GM18519 (cell line): ENCODE results near the gene TRIM5.

Source experiments
- ATAC-seq: cut with Tn5 transposase; IDR thresholded peaks from one replicate; pipeline ENCODE4 v1.9.1; 2021; ENCODE audit warnings: mild to moderate bottlenecking, moderate library complexity; ENCODE audit not compliant: unreplicated experiment, low FRiP score

TRIM5 gene

DNA sequence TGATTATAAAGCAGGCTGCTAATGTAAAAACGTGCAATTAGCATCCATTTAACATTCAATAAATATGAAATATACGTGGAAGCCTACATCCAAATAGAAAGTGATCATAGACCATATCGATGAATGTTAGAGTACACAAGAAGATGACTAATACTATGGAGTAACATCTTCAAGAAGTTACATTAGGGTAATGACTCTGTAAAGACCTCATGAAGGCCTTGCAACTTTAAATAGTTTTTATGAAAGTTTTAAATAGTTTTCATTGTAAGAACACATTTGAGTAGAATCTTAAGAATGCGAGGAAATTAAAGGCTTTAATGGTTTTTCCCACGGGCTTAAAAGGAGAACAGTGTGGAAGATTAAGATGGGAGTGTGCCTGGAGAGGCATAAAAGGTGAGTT, 58.7 kb downstream of the TRIM5 start:
- no peak for ATAC-seq

DNA sequence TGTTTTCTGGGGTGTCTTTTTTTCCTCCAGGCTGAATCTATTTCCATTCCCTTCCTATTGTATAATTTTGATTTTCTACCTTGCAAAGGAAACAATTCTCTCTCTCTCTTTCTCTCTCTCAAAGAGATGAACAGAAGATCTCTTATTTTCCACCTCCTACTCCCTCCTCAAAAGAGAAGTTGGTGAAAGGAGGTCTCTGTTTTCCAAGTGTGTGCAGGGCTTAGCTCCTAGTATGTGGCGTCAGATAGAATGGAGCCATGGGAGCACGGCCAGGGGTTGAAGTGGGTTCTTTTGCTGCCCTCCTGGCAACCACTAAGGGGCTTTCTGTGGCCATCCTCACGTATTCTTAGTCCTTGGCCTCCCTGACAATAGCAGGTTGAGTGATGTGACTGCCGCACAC, 59.6 kb downstream of the TRIM5 start:
- no peak for ATAC-seq

DNA sequence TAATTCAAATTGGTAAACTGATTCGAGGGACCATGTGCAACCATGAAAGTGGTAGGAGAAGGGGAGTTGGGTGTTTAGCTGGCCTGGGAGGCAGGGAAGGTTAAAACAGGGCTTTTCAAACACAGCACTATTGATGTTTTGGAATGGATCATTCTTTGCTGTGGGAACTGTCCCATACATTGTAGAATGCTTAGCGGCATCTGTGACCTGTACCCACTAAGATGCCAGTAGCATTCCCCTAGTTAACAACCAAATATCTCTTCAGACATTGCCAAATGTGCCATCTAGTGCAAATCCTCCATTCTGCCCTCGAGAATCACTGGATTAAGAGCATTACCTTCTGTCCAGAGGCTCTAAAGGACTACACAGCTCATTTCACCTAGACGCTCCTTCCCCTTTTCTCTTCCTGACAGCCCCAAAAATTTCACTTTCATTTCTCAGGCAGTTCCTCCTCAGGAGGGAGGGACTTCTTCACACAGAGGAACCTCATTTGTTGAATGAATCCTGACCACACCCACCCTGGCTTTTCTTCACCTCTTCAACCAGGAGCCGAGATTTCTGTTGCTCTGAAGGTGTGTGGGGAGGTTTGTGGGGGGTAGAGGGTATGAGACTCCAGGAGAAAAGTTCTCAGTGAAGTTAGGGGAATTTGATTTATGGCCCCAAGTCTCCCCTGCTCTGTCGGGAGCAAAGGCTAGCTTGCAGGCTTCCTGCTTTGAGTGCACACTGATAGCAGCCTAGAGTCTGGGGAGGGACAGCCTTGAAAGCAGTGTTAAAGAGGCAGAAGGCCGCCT, 60.2 kb downstream of the TRIM5 start, which contains the start of gene TRIM34:
TSS of gene TRIM34 (plus strand) at position 513 of the 791 bp plus-strand sequence. CDS start 7,331 bp downstream, outside the sequence.
- ATAC-seq: peak; percentile 99

DNA sequence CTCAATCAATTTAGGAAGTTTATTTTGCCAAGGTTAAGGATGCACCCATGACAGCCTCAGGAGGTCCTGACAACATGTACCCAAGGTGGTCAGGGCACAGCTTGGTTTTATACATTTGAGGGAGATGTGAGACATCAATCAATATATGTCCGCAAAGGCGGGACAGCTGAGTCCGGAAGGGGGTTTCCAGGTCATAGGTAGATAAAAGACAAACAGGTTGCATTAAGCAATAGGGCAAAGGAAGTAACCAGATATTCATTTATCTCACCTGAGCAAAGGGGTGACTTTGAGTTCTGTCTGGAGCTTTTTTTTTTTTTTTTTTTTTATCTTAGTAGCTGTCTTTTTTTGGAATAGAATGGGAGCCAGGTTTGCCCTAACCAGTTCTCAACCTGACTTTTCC, 62.1 kb downstream of the TRIM5 start:
- no peak for ATAC-seq

DNA sequence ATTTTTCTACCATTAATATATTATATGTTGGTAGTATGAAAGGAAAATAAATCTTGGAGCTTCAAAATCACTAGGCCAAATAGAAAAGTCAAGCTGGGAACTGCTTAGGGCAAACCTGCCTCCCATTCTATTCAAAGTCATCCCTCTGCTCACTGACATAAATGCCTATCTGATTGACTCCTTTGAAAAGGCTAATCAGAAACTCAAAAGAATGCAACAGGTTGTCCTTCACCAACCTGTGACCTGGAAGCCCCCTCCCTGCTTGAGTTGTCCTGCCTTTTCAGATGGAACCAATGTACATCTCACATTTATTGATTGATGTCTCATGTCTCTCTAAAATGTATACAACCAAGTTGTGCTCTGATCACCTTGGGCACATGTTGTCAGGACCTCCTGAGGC, 63.3 kb downstream of the TRIM5 start:
- no peak for ATAC-seq

DNA sequence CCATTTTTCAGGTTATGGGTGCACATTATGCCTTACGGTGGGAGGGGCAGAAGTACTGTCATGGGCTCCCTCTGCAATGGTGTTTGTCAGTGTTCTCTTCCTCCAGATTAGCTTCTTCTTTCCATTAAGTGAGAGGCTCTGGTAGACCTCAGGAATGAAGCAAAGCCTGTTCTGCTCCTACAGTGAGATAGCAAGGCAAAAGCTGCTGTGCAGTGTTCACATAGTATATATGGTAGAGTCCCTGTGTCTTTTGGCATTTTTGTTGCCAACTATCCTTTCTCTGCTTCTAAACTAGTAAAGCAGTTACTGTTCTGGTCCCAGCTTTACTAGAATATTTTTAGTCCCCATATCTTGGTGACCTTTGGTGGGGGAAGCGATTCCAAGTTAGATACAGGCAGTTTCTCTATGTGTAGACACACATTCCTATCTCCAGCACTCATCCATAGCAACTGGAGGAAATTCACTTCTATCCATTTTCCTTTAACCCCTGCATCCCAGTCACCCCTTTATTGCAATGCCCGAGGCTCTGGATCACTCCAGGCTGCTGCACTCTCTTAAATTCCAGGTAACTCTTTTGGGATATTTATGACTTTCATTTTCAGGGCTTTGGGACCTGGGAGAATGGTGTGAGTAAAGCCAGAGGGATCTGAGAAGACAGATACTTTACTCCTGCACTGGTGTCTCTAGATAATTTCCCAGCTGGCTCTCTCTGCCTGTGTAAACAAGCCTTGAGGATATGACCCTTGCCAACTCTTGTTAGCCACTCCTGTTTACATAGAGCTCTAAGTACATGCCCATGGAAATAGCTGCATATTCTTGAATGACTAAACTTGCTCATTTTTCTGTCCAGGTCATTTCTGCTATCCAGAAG, 64.0 kb downstream of the TRIM5 start:
- no peak for ATAC-seq

DNA sequence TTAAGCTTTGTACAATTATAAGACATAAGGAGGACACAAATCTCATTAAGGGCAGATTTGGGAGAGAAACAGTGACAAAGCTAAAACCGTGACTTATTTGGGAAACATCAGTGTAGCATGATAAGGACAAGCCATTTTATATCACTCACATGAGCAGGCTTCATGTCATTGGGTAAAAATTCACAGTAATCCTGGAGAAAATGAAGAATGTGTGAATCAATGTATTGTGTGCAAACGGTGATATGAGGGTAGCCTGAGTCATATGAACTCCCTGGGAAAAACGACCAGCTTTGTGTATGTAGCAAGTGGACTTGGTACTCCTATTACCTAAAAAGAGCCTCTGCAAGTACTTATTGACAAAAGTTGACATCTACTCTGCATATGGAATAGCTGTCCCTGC, 66.1 kb downstream of the TRIM5 start:
- no peak for ATAC-seq
